H1 (cell line): ENCODE results near the gene PRDM2. TPM values are rescaled to one million over a fixed set of nuclear protein-coding genes. Genes with fewer than 3 reads are reported as not detected.
A peak's percentile ranks its signal among the peaks of the same experiment; 100 is the strongest.

Experiments used
- CTCF ChIA-PET: fragments of 300-600 bp; sonication (Branson Sonifier 250); formaldehyde crosslinking; loops from one replicate; lab custom pipeline; 2021; ENCODE audit not compliant: partially characterized antibody; lab: Charles Lee
- POLR2A ChIA-PET: fragments of 300-600 bp; sonication (Branson Sonifier 250); formaldehyde crosslinking; loops from one replicate; lab custom pipeline; 2021; ENCODE audit warnings: inconsistent platforms; ENCODE audit not compliant: partially characterized antibody; lab: Charles Lee
- DNase-seq, 2 experiments: peaks; one replicate each; pipeline versions ENCODE4 v3.0.0 to v3.0.0-alpha.2; 2010 to 2022; ENCODE audit warnings: low spot score in 2 of 2, low read depth in 1 of 2, mixed read lengths in 1 of 2
- FAIRE-seq: peaks from 2 replicates; lab custom pipeline; 2011; peaks lifted over from hg19 to GRCh38; lab: Jason Lieb, UNC
- H2AFZ ChIP-seq: 2 replicates; pipeline ENCODE4 v1.8.1; 2012; ENCODE audit warnings: low read length, inconsistent platforms
- H2AK5ac ChIP-seq: 2 replicates; pipeline ENCODE4 v1.6.1; 2013; ENCODE audit warnings: low read depth, low read length
- H2BK120ac ChIP-seq: replicated peaks from 2 replicates; pipeline ENCODE3; 2013; ENCODE audit warnings: low read depth, low read length, inconsistent platforms
- H2BK12ac ChIP-seq: 2 replicates; pipeline ENCODE4 v1.6.1; 2013; ENCODE audit warnings: low read depth, low read length
- H2BK15ac ChIP-seq: 2 replicates; pipeline ENCODE4 v1.6.1; 2013; ENCODE audit warnings: low read length
- H2BK20ac ChIP-seq: 2 replicates; pipeline ENCODE4 v1.6.1; 2013; ENCODE audit warnings: low read length
- H2BK5ac ChIP-seq: 2 replicates; pipeline ENCODE4 v1.6.1; 2013; ENCODE audit warnings: low read depth, low read length
- H3K14ac ChIP-seq: 2 replicates; pipeline ENCODE4 v1.6.1; 2013; ENCODE audit warnings: inconsistent platforms; ENCODE audit not compliant: insufficient read length
- H3K18ac ChIP-seq: 2 replicates; pipeline ENCODE4 v1.6.1; 2013; ENCODE audit warnings: low read length; ENCODE audit errors: extremely low read depth
- H3K23ac ChIP-seq: 2 replicates; pipeline ENCODE4 v1.6.1; 2013; ENCODE audit warnings: inconsistent platforms; ENCODE audit not compliant: insufficient read length
- H3K23me2 ChIP-seq: 2 replicates; pipeline ENCODE4 v1.6.1; 2013; ENCODE audit warnings: low read depth, low read length
- H3K27ac ChIP-seq: 2 replicates; pipeline ENCODE4 v1.6.1; 2011; ENCODE audit warnings: low read depth, low read length, inconsistent platforms
- H3K27me3 ChIP-seq, 4 experiments: replicated peaks in 1 of 4; 1 replicate in 1 of 4; 2 replicates in 3 of 4; pipeline versions ENCODE4 v1.6.1 to v1.8.1; 2011 to 2013; ENCODE audit warnings: low read length in 3 of 4, mild to moderate bottlenecking in 3 of 4, inconsistent platforms in 2 of 4, mixed read lengths in 2 of 4, moderate library complexity in 1 of 4; ENCODE audit not compliant: control insufficient read depth in 3 of 4, insufficient read depth in 3 of 4; ENCODE audit errors: extremely low read depth in 1 of 4
- H3K36me3 ChIP-seq, 4 experiments: 2 replicates each; pipeline versions ENCODE4 v1.6.1 to v1.8.1; 2011 to 2013; ENCODE audit warnings: mild to moderate bottlenecking in 4 of 4, low read length in 3 of 4, moderate library complexity in 2 of 4, control low read depth in 1 of 4, inconsistent platforms in 1 of 4; ENCODE audit not compliant: insufficient read depth in 4 of 4, control insufficient read depth in 2 of 4
- H3K4ac ChIP-seq: replicated peaks from 2 replicates; pipeline ENCODE3; 2013; ENCODE audit warnings: low read length, low read depth, mixed read lengths, inconsistent platforms; ENCODE audit not compliant: insufficient read length
- H3K4me1 ChIP-seq, 4 experiments: replicated peaks in 1 of 4; 1 replicate in 1 of 4; 2 replicates in 3 of 4; pipeline versions ENCODE4 v1.6.1 to v1.8.1; 2011 to 2013; ENCODE audit warnings: low read length in 3 of 4, inconsistent platforms in 2 of 4, mixed read lengths in 1 of 4; ENCODE audit not compliant: insufficient read depth in 4 of 4, control insufficient read depth in 3 of 4
- H3K4me2 ChIP-seq, 2 experiments: 2 replicates each; pipeline versions ENCODE4 v1.6.1 to v1.8.1; 2011 to 2013; ENCODE audit warnings: low read depth in 2 of 2, low read length in 2 of 2, control low read depth in 1 of 2, inconsistent platforms in 1 of 2, mild to moderate bottlenecking in 1 of 2; ENCODE audit not compliant: insufficient read depth in 1 of 2
- H3K4me3 ChIP-seq, 4 experiments: fragments of 200-600, 300-600 bp in 1 of 4; sonication (generic), shearing (Covaris generic), sonication (Bioruptor Twin) in 1 of 4; 2 replicates each; pipeline versions ENCODE4 v1.5.1 to v1.8.1; 2011 to 2016; ENCODE audit warnings: low read length in 4 of 4, low read depth in 3 of 4, control low read depth in 2 of 4, inconsistent platforms in 2 of 4, mild to moderate bottlenecking in 2 of 4, mixed read lengths in 1 of 4, moderate library complexity in 1 of 4; ENCODE audit not compliant: insufficient read depth in 2 of 4; ENCODE audit errors: extremely low read depth in 1 of 4
- H3K56ac ChIP-seq: replicated peaks from 2 replicates; pipeline ENCODE3; 2013; ENCODE audit warnings: low read depth, mild to moderate bottlenecking, mixed read lengths, low read length, inconsistent platforms; ENCODE audit not compliant: insufficient read length
- H3K79me1 ChIP-seq: 2 replicates; pipeline ENCODE4 v1.6.1; 2013; ENCODE audit warnings: low read depth, low read length, control low read depth
- H3K79me2 ChIP-seq, 2 experiments: 2 replicates each; pipeline versions ENCODE4 v1.6.1 to v1.8.1; 2012 to 2013; ENCODE audit warnings: low read length in 2 of 2, mild to moderate bottlenecking in 2 of 2, inconsistent platforms in 1 of 2; ENCODE audit not compliant: insufficient read depth in 2 of 2, control insufficient read depth in 1 of 2
- H3K9ac ChIP-seq, 4 experiments: replicated peaks in 1 of 4; 1 replicate in 1 of 4; 2 replicates in 3 of 4; pipeline versions ENCODE4 v1.6.1 to v1.8.1; 2011 to 2013; ENCODE audit warnings: low read depth in 3 of 4, low read length in 3 of 4, control low read depth in 2 of 4, mild to moderate bottlenecking in 2 of 4, moderate library complexity in 2 of 4, inconsistent platforms in 1 of 4; ENCODE audit errors: extremely low read depth in 1 of 4
- H3K9me3 ChIP-seq, 2 experiments: 2 replicates each; pipeline versions ENCODE4 v1.6.1 to v1.8.1; 2012 to 2013; ENCODE audit warnings: mild to moderate bottlenecking in 2 of 2, moderate library complexity in 2 of 2, control low read depth in 1 of 2, inconsistent platforms in 1 of 2, low read depth in 1 of 2, low read length in 1 of 2, mixed read lengths in 1 of 2; ENCODE audit not compliant: insufficient read depth in 2 of 2
- H4K20me1 ChIP-seq, 2 experiments: replicated peaks in 1 of 2; 2 replicates each; pipeline versions ENCODE3 to v1.8.1; 2011 to 2013; ENCODE audit warnings: inconsistent platforms in 2 of 2, low read length in 2 of 2, mild to moderate bottlenecking in 1 of 2; ENCODE audit not compliant: insufficient read depth in 2 of 2, control insufficient read depth in 1 of 2
- H4K5ac ChIP-seq: 2 replicates; pipeline ENCODE4 v1.6.1; 2013; ENCODE audit warnings: low read length, low read depth, mixed read lengths, inconsistent platforms; ENCODE audit not compliant: insufficient read length
- H4K8ac ChIP-seq: 2 replicates; pipeline ENCODE4 v1.8.0; 2013; ENCODE audit warnings: mild to moderate bottlenecking, moderate library complexity, low read length, inconsistent platforms; ENCODE audit not compliant: insufficient read depth; ENCODE audit errors: extremely low read depth
- H4K91ac ChIP-seq: replicated peaks from 2 replicates; pipeline ENCODE3; 2013; ENCODE audit warnings: low read length, mixed read lengths, inconsistent platforms; ENCODE audit not compliant: insufficient read length
- BACH1 ChIP-seq: IDR thresholded peaks from 2 replicates; pipeline ENCODE4 v1.6.1; 2012; ENCODE audit warnings: low read length, improper control_type of control experiment
- CEBPB ChIP-seq: IDR thresholded peaks from 2 replicates; pipeline ENCODE4 v1.6.1; 2012; ENCODE audit warnings: low read depth, low read length
- CTBP2 ChIP-seq: IDR thresholded peaks from 2 replicates; pipeline ENCODE4 v1.7.0; 2011; ENCODE audit warnings: borderline replicate concordance, mild to moderate bottlenecking, moderate library complexity, mixed read lengths, low read length; ENCODE audit not compliant: insufficient read depth, insufficient read length
- GABPA ChIP-seq: IDR thresholded peaks from 2 replicates; pipeline ENCODE4 v1.6.1; 2011; ENCODE audit warnings: mild to moderate bottlenecking, low read length, moderate library complexity, borderline replicate concordance; ENCODE audit not compliant: insufficient read depth
- KDM5A ChIP-seq: fragments of 200-600 bp; IDR thresholded peaks from 2 replicates; pipeline ENCODE4 v1.7.1; 2012; ENCODE audit warnings: mild to moderate bottlenecking, low read length, inconsistent platforms, mixed read lengths
- NANOG ChIP-seq: IDR thresholded peaks from 2 replicates; pipeline ENCODE4 v1.6.1; 2011; ENCODE audit warnings: low read length, low read depth, mild to moderate bottlenecking, inconsistent platforms; ENCODE audit not compliant: insufficient read depth, poor library complexity, severe bottlenecking
- POLR2A ChIP-seq, 2 experiments: IDR thresholded peaks; 1 replicate in 1 of 2; 2 replicates in 1 of 2; pipeline ENCODE4 v1.6.1; 2011; ENCODE audit warnings: low read depth in 2 of 2, low read length in 2 of 2, mild to moderate bottlenecking in 2 of 2; ENCODE audit errors: control extremely low read depth in 1 of 2
- POU5F1 ChIP-seq: IDR thresholded peaks from 2 replicates; pipeline ENCODE4 v1.6.1; 2011; ENCODE audit warnings: low read depth, mild to moderate bottlenecking, low read length, moderate library complexity
- SIX5 ChIP-seq: IDR thresholded peaks from 2 replicates; pipeline ENCODE4 v1.6.1; 2011; ENCODE audit warnings: mild to moderate bottlenecking, low read depth, low read length
- TAF7 ChIP-seq: optimal IDR thresholded peaks from 2 replicates; pipeline ENCODE3; 2011; ENCODE audit warnings: low read depth, mild to moderate bottlenecking, inconsistent platforms, low read length, moderate library complexity, borderline replicate concordance
- YY1 ChIP-seq: IDR thresholded peaks from 2 replicates; pipeline ENCODE4 v1.6.1; 2011; ENCODE audit warnings: low read depth, mild to moderate bottlenecking, low read length
- WGBS, 2 experiments: shearing (Covaris generic) in 1 of 2; methylation state at CpG; one replicate each; pipeline versions ENCODE4 v1.1.6 to v1.1.7; 2013 to 2015; ENCODE audit warnings: low lambda C conversion rate in 2 of 2, mixed read lengths in 2 of 2, inconsistent platforms in 1 of 2, low coverage in 1 of 2, missing lambda C conversion rate in 1 of 2; ENCODE audit not compliant: insufficient replicate concordance in 2 of 2, insufficient coverage in 1 of 2, insufficient read length in 1 of 2; ENCODE audit errors: extremely low coverage in 1 of 2, missing lambda C conversion rate in 1 of 2; 5-methylcytosine and 5-hydroxymethylcytosine counted together
- polyA plus RNA-seq, 7 experiments: library from polyadenylated mRNA; depleted of rRNA in 3 of 7; stranded (reverse) in 5 of 7; unstranded in 2 of 7; fragments of >200 nt in 5 of 7; fragments of 200-250 nt in 2 of 7; gene quantifications; 1 replicate in 5 of 7; 2 replicates in 1 of 7; 4 replicates in 1 of 7; pipeline versions ENCODE4 v1.2.1 to v1.2.3, GENCODE V29; 2011 to 2013; ENCODE audit warnings: missing spikeins in 2 of 7, mixed read lengths in 2 of 7
- total RNA-seq: library from RNA; stranded (reverse); fragmentation: NEBNext Ultra II Directional; extraction: Animal tissue kit (Norgen Biotek cat#: 25700); gene quantifications from 2 replicates; pipeline ENCODE4 v1.2.1, GENCODE V29; 2021

PRDM2 gene
- total and polyA plus RNA-seq, 2 of the 8 experiments (the other 6 are each of a cell fraction or from before 2014, with no cell fraction given): 5.8 to 21.2 TPM

- no peaks in the 10 kb centered on the region for H3K27me3 ChIP-seq
- no peak overlapping the region for H2BK12ac ChIP-seq
- H3K14ac ChIP-seq: no peak overlapping the region
- no peak overlapping the region for H3K4me3 ChIP-seq
- no peak overlapping the region for H3K9ac ChIP-seq
- H2BK120ac ChIP-seq: no peak overlapping the region
- no peak overlapping the region for H2AFZ ChIP-seq
- FAIRE-seq (no peak), DNase-seq (no peak)
- no peak overlapping the region for H2BK5ac ChIP-seq
- POLR2A ChIA-PET: interaction anchor here (0.8 kb wide), 1 partner anchor 15 kb away, joined by 4 read pairs; no protein-coding TSS in a partner anchor
- no peak overlapping the region for H3K18ac ChIP-seq
- no peak overlapping the region for H3K27ac ChIP-seq
- H2BK15ac ChIP-seq: no peak overlapping the region
- no peak overlapping the region for H2AK5ac ChIP-seq
- no peak overlapping the region for H3K56ac ChIP-seq
- no peak overlapping the region for H4K91ac ChIP-seq
- H3K9me3 ChIP-seq: no peaks in the 10 kb centered on the region
- H3K79me2 ChIP-seq: peaks cover 0 to 48% of the 10 kb centered on the region in 2 experiments; a peak in 3 of 4 replicates
- H3K23me2 ChIP-seq: no peaks in the 10 kb centered on the region
- WGBS, 2 experiments: 64% methylated on average over 6 of the region's 6 CpGs; no CpG with 5 or more reads in 1 of the 2 experiments
- no peaks in the 10 kb centered on the region for H3K36me3 ChIP-seq
- CTCF ChIA-PET: interaction anchor here (0.6 to 2.1 kb wide), 7 partner anchors 9 to 1011 kb away, joined by 3 to 9 read pairs (median 3); no protein-coding TSS in a partner anchor
- no peak overlapping the region for H2BK20ac ChIP-seq
- H3K4me2 ChIP-seq: 0 out of 4 replicates have a peak overlapping the region, but pooled peaks of 1 of the 2 experiments have one; percentile 43
- no peak overlapping the region for H4K8ac ChIP-seq
- no peak overlapping the region for H3K23ac ChIP-seq
- peaks cover 5 to 24% (median 18%) of the 10 kb centered on the region in 4 experiments for H3K4me1 ChIP-seq
- H3K4ac ChIP-seq: no peak overlapping the region
- H3K79me1 ChIP-seq: peaks cover 8% of the 10 kb centered on the region
- H4K20me1 ChIP-seq: peaks cover 12 to 28% of the 10 kb centered on the region in 2 experiments
- no peak overlapping the region for H4K5ac ChIP-seq
- TF ChIP-seq KDM5A (no peak), POLR2A (IDR thresholded peaks at IDR 0.05; ENCODE audit: control extremely low read depth in 1 of 2, low read depth in 2 of 2, low read length in 2 of 2) (no peak), BACH1 (no peak), GABPA (no peak), CEBPB (no peak), POU5F1 (no peak), CTBP2 (no peak), YY1 (no peak), TAF7 (no peak), SIX5 (no peak), NANOG (no peak)
Measured at GRCh38 chr1:13763991-13764390, 64.0 kb downstream of the PRDM2 start.
